GM23338 (cell line): ENCODE results near the gene TMEM119. TPM values are rescaled to one million over a fixed set of nuclear protein-coding genes. Genes with fewer than 3 reads are reported as not detected.

Experiments
- ATAC-seq: fragments of 200-7000 bp; cut with Tn5 transposase; 3 replicates; pipeline ENCODE4 v1.9.1; 2020
- DNase-seq: peaks from one replicate; pipeline ENCODE4 v3.0.0-alpha.2; 2015; ENCODE audit warnings: low spot score
- H2AFZ ChIP-seq: fragments of 200-600 bp; sonication (generic); 2 replicates; pipeline ENCODE4 v1.8.0; 2016; ENCODE audit warnings: antibody characterized with exemption, mild to moderate bottlenecking, moderate library complexity
- H3F3A ChIP-seq: fragments of 200-600 bp; sonication (generic); replicated peaks from 2 replicates; pipeline ENCODE4 v1.8.0; 2017; ENCODE audit warnings: antibody characterized with exemption, mixed run types, low read depth
- H3K27ac ChIP-seq: fragments of 200-600 bp; sonication (generic); 2 replicates; pipeline ENCODE4 v1.6.1; 2016; ENCODE audit warnings: low read depth
- H3K27me3 ChIP-seq: fragments of 200-600 bp; sonication (generic); 2 replicates; pipeline ENCODE4 v1.8.0; 2016; ENCODE audit warnings: mild to moderate bottlenecking, mixed run types, moderate library complexity; ENCODE audit not compliant: insufficient read depth
- H3K36me3 ChIP-seq: fragments of 200-600 bp; sonication (generic); 2 replicates; pipeline ENCODE4 v1.8.0; 2016; ENCODE audit warnings: mild to moderate bottlenecking; ENCODE audit not compliant: insufficient read depth
- H3K4me1 ChIP-seq: fragments of 200-600 bp; sonication (generic); 2 replicates; pipeline ENCODE4 v1.8.0; 2016; ENCODE audit warnings: mild to moderate bottlenecking, moderate library complexity; ENCODE audit not compliant: insufficient read depth
- H3K4me2 ChIP-seq: fragments of 200-600 bp; sonication (generic); 2 replicates; pipeline ENCODE4 v1.7.1; 2017; ENCODE audit warnings: mixed run types
- H3K4me3 ChIP-seq: fragments of 200-600 bp; sonication (generic); 2 replicates; pipeline ENCODE4 v1.6.1; 2016; ENCODE audit warnings: mixed run types
- H3K79me2 ChIP-seq: fragments of 200-600 bp; sonication (generic); replicated peaks from 2 replicates; pipeline ENCODE4 v1.8.0; 2017; ENCODE audit warnings: mild to moderate bottlenecking; ENCODE audit not compliant: insufficient read depth
- H3K9me2 ChIP-seq: fragments of 200-600 bp; sonication (generic); 2 replicates; pipeline ENCODE4 v1.8.0; 2017; ENCODE audit not compliant: insufficient read depth
- H4K20me1 ChIP-seq: fragments of 200-600 bp; sonication (generic); replicated peaks from 2 replicates; pipeline ENCODE4 v1.8.0; 2017; ENCODE audit warnings: mild to moderate bottlenecking; ENCODE audit not compliant: insufficient read depth
- H3K27ac Mint-ChIP-seq: 2 replicates; pipeline ENCODE4 v1.8.0; 2020; ENCODE audit warnings: inconsistent platforms, mild to moderate bottlenecking, moderate library complexity, mixed read lengths
- H3K27me3 Mint-ChIP-seq: 3 replicates; pipeline ENCODE4 v1.8.0; 2022; ENCODE audit warnings: low read depth, mild to moderate bottlenecking, moderate library complexity, mixed read lengths, inconsistent platforms; ENCODE audit not compliant: insufficient read depth, poor library complexity
- H3K36me3 Mint-ChIP-seq: 3 replicates; pipeline ENCODE4 v1.8.0; 2021; ENCODE audit warnings: low read depth, mild to moderate bottlenecking, inconsistent platforms, moderate library complexity, mixed read lengths
- H3K4me1 Mint-ChIP-seq: 3 replicates; pipeline ENCODE4 v1.8.0; 2020; ENCODE audit warnings: mild to moderate bottlenecking, inconsistent platforms, mixed read lengths
- H3K4me3 Mint-ChIP-seq: 3 replicates; pipeline ENCODE4 v1.8.0; 2021; ENCODE audit warnings: moderate library complexity, mild to moderate bottlenecking, inconsistent platforms, mixed read lengths
- H3K9me3 Mint-ChIP-seq: 3 replicates; pipeline ENCODE4 v1.8.0; 2020; ENCODE audit warnings: moderate library complexity, mild to moderate bottlenecking, inconsistent platforms, mixed read lengths
- CREB1 ChIP-seq: fragments of 250-450 bp; sonication (Bioruptor Pico); IDR thresholded peaks from 2 replicates; pipeline ENCODE4 v1.5.0; 2020; ENCODE audit warnings: low read depth, mild to moderate bottlenecking, moderate library complexity
- EZH2 ChIP-seq: fragments of 200-600 bp; sonication (generic); IDR thresholded peaks from one replicate; pipeline ENCODE4 v1.8.0; 2017; ENCODE audit warnings: antibody characterized with exemption, mild to moderate bottlenecking, low read depth; ENCODE audit not compliant: unreplicated experiment
- JUNB ChIP-seq: IDR thresholded peaks from one replicate; pipeline ENCODE4 v1.6.1; 2016; ENCODE audit warnings: antibody characterized with exemption; ENCODE audit not compliant: unreplicated experiment
- NANOG ChIP-seq: IDR thresholded peaks from 2 replicates; pipeline ENCODE4 v1.6.1; 2016; ENCODE audit warnings: antibody characterized with exemption, borderline replicate concordance
- POLR2AphosphoS5 ChIP-seq: IDR thresholded peaks from 2 replicates; pipeline ENCODE4 v1.6.1; 2016; ENCODE audit warnings: antibody characterized with exemption, low read depth
- STAT1 ChIP-seq: IDR thresholded peaks from one replicate; pipeline ENCODE4 v1.6.1; 2016; ENCODE audit warnings: antibody characterized with exemption; ENCODE audit not compliant: unreplicated experiment
- ZNF114 ChIP-seq: fragments of 250-450 bp; sonication (Bioruptor Pico); IDR thresholded peaks from 2 replicates; pipeline ENCODE4 v1.5.0; 2020; ENCODE audit warnings: mild to moderate bottlenecking, moderate library complexity
- ZNF331 ChIP-seq: fragments of 250-450 bp; sonication (Bioruptor Pico); IDR thresholded peaks from 2 replicates; pipeline ENCODE4 v1.5.0; 2020; ENCODE audit warnings: low read depth, mild to moderate bottlenecking, moderate library complexity
- ZNF462 ChIP-seq: fragments of 250-450 bp; sonication (Bioruptor Pico); IDR thresholded peaks from 2 replicates; pipeline ENCODE4 v1.5.0; 2020; ENCODE audit warnings: mild to moderate bottlenecking, moderate library complexity
- polyA plus RNA-seq: library from polyadenylated mRNA; unstranded; fragments of >200 nt; fragmentation: Nextera tagmentation; extraction: Ambion mirVana; gene quantifications from 2 replicates; pipeline ENCODE4 v1.2.1, GENCODE V29; 2016
- total RNA-seq: library from RNA; depleted of rRNA; stranded (reverse); fragments of >200 nt; shearing (Covaris generic); gene quantifications from 2 replicates; pipeline ENCODE4 v1.2.3, GENCODE V29; 2014
- TF ChIP-seq, protein P1 (sequence below), 2 experiments: fragments of 200-600 bp in 1 of 2; sonication (generic) in 1 of 2; conservative IDR thresholded peaks; 2 replicates each; pipeline versions ENCODE4 v1.5.1 to v1.6.1; 2016 to 2017; ENCODE audit warnings: antibody characterized with exemption in 2 of 2, low read depth in 2 of 2, mild to moderate bottlenecking in 2 of 2, moderate library complexity in 1 of 2
- TF ChIP-seq, protein P2 (sequence below): IDR thresholded peaks from 2 replicates; pipeline ENCODE4 v1.6.1; 2016; ENCODE audit warnings: antibody characterized with exemption

The TMEM119 gene
- total and polyA plus RNA-seq, 2 experiments from 2014 or later = 0.06 to 0.07 TPM

DNA sequence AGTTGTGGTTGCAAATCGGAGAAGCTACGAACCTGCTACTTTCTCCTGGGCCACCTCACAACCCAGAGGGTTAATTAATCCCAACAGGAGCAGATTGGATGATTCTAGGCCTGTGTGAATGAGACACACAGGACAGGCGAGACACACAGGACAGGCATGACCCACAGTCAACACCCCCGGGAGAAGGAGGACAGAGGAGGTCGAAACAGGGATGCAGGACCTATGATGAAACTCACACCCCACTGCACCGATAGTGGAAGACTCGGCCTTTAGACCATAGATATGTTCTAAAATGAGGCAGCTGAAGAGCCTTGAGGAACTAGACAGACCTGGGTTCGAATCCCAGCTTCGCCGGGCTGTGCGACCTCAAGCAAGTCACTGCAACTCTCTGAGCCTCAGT lies 11.6 kb downstream of the TMEM119 start (continued):
- TF ChIP-seq, protein P1, sequence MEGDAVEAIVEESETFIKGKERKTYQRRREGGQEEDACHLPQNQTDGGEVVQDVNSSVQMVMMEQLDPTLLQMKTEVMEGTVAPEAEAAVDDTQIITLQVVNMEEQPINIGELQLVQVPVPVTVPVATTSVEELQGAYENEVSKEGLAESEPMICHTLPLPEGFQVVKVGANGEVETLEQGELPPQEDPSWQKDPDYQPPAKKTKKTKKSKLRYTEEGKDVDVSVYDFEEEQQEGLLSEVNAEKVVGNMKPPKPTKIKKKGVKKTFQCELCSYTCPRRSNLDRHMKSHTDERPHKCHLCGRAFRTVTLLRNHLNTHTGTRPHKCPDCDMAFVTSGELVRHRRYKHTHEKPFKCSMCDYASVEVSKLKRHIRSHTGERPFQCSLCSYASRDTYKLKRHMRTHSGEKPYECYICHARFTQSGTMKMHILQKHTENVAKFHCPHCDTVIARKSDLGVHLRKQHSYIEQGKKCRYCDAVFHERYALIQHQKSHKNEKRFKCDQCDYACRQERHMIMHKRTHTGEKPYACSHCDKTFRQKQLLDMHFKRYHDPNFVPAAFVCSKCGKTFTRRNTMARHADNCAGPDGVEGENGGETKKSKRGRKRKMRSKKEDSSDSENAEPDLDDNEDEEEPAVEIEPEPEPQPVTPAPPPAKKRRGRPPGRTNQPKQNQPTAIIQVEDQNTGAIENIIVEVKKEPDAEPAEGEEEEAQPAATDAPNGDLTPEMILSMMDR (conservative IDR thresholded peaks at IDR 0.05; ENCODE audit: low read depth in 2 of 2) = no peak
- TF ChIP-seq, protein P2, sequence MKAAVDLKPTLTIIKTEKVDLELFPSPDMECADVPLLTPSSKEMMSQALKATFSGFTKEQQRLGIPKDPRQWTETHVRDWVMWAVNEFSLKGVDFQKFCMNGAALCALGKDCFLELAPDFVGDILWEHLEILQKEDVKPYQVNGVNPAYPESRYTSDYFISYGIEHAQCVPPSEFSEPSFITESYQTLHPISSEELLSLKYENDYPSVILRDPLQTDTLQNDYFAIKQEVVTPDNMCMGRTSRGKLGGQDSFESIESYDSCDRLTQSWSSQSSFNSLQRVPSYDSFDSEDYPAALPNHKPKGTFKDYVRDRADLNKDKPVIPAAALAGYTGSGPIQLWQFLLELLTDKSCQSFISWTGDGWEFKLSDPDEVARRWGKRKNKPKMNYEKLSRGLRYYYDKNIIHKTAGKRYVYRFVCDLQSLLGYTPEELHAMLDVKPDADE = no peak
- no peak for TF ChIP-seq EZH2
- TF ChIP-seq ZNF331 (CRISPR knock-in tag) = no peak
- TF ChIP-seq JUNB = no peak
- no peak for TF ChIP-seq POLR2AphosphoS5
- TF ChIP-seq CREB1 = no peak

DNA sequence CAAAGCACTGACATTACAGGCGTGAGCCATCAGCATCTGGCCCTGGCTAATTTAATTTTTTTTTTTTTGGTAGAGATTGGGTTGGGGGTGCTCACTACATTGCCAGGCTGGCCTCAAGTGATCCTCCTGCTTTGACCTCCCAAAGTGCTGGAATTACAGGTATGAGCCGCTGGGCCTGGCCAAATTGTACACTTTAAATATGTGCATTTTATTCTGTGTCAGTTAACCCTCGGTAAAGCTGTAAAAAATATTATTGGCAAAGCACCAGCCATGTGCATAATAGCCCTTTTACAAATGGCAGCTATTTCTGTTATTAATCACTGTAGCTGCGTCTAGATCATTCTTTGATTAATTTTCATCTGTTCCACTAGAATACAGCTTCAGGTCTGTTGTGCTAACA lies 12.0 kb downstream of the TMEM119 start:
- no peaks in the 10 kb centered on the region for H3F3A ChIP-seq
- no peak for DNase-seq
- no peak overlapping the region for H3K4me2 ChIP-seq
- Mint-ChIP-seq H3K4me1 (peaks cover 22% of the 10 kb centered on the region), H3K9me3 (no peaks in the 10 kb centered on the region), H3K27ac (no peak overlapping the region), H3K4me3 (no peak overlapping the region), H3K27me3 (peaks cover 6% of the 10 kb centered on the region), H3K36me3 (no peaks in the 10 kb centered on the region)
- no peaks in the 10 kb centered on the region; the same call in 1 of the 2 replicates for H3K4me1 ChIP-seq
- no peaks in the 10 kb centered on the region for H3K79me2 ChIP-seq
- no peak overlapping the region for H3K4me3 ChIP-seq
- H3K36me3 ChIP-seq = no peaks in the 10 kb centered on the region
- ATAC-seq = no peak
- no peaks in the 10 kb centered on the region for H3K9me2 ChIP-seq
- no peak overlapping the region for H2AFZ ChIP-seq
- no peaks in the 10 kb centered on the region for H3K27me3 ChIP-seq
- TF ChIP-seq ZNF114 (CRISPR knock-in tag) = no peak
- no peak for TF ChIP-seq NANOG
- no peak for TF ChIP-seq ZNF462 (CRISPR knock-in tag)
- TF ChIP-seq ZNF331 (CRISPR knock-in tag) = no peak
- TF ChIP-seq, protein P1 (conservative IDR thresholded peaks at IDR 0.05; ENCODE audit: low read depth in 2 of 2) = no peak
- no peak for TF ChIP-seq STAT1
- TF ChIP-seq CREB1 = no peak
- TF ChIP-seq POLR2AphosphoS5 = no peak
- H4K20me1 ChIP-seq = no peaks in the 10 kb centered on the region
- no peak overlapping the region for H3K27ac ChIP-seq
